Measurements from ENCODE around the gene CYP2C19.

CYP2C19 gene

GRCh38 chr10:94902080-94902479, 139.6 kb downstream of the CYP2C19 start:
- TF ChIP-seq JUND (IDR thresholded peaks at IDR 0.05; ENCODE audit: low read depth): no peak
- in situ Hi-C loops (cut with HindIII; ENCODE audit: low pct_unique_long_range_greater_than_20kb, low sequenced_read_pairs): no loop called here
- no peak for DNase-seq (ENCODE audit: low read depth in 1 of 2, low spot score in 1 of 2)

GRCh38 chr10:94902570-94902969, 140.1 kb downstream of the CYP2C19 start:
- in situ Hi-C loops (cut with HindIII; ENCODE audit: low pct_unique_long_range_greater_than_20kb, low sequenced_read_pairs): no loop called here
- TF ChIP-seq JUND (IDR thresholded peaks at IDR 0.05; ENCODE audit: low read depth): no peak

More at GRCh38 chr10:94902570-94902969, 140.1 kb downstream of the CYP2C19 start:
- no peak for DNase-seq (ENCODE audit: low read depth in 1 of 2, low spot score in 1 of 2)

Data from T47D (cell line).